Peyer's patch (tissue), 4 donors: ENCODE data around the gene PGPEP1.
"Not testable (repeated sequence)": the region's sequence is repeated elsewhere in the genome, so short reads cannot be mapped to it uniquely, and the experiment has no call there.

Source experiments
- CTCF ChIP-seq, 6 experiments: fragments of 450-650 bp in 4 of 6; fragments of 200-600 bp in 2 of 6; sonication (generic) in 1 of 6; IDR thresholded peaks; one replicate each; pipeline ENCODE4 v1.5.1; 2017 to 2019; ENCODE audit warnings: antibody characterized with exemption in 6 of 6, mild to moderate bottlenecking in 3 of 6, moderate library complexity in 1 of 6
- POLR2A ChIP-seq, 2 donors: fragments of 450-650 bp; IDR thresholded peaks; one replicate each; pipeline ENCODE4 v1.5.1; 2017; ENCODE audit warnings: antibody characterized with exemption in 2 of 2, mild to moderate bottlenecking in 2 of 2, moderate library complexity in 2 of 2

GRCh38 chr19:18402455-18403248 lies 62.3 kb downstream of the PGPEP1 start:
- TF ChIP-seq CTCF, POLR2A (IDR thresholded peaks at IDR 0.05): not testable (repeated sequence)
